ENCODE measurements around the gene ATP8A2. TPM values are rescaled to one million over a fixed set of nuclear protein-coding genes. Genes with fewer than 3 reads are reported as not detected.

The ATP8A2 gene
- total RNA-seq, 1 experiment from 2014 or later = 5.2 TPM

- Mint-ChIP-seq H3K9me3 (peaks cover 10% of the 10 kb centered on the region; the same call in 1 of the 2 replicates), H3K27ac (no peak overlapping the region)
- CTCF ChIA-PET = no interaction called here
Observed at GRCh38 chr13:25684491-25684890, 312.7 kb downstream of the ATP8A2 start.

More at GRCh38 chr13:25684491-25684890, 312.7 kb downstream of the ATP8A2 start:
- H3K36me3 Mint-ChIP-seq = no peaks in the 10 kb centered on the region
- DNase-seq (ENCODE audit: low spot score) (no peak), ATAC-seq (no peak)
- H3K4me1 Mint-ChIP-seq = no peaks in the 10 kb centered on the region
- no peak overlapping the region for H3K4me3 Mint-ChIP-seq
- TF ChIP-seq OVOL2 (CRISPR knock-in tag; IDR thresholded peaks at IDR 0.05; ENCODE audit: borderline replicate concordance) (no peak), ZNF263 (CRISPR knock-in tag; IDR thresholded peaks at IDR 0.05; ENCODE audit: low read depth) (no peak), HMGXB4 (CRISPR knock-in tag; IDR thresholded peaks at IDR 0.05) (no peak), MAX (CRISPR knock-in tag; IDR thresholded peaks at IDR 0.05) (no peak), ATF6 (CRISPR knock-in tag; IDR thresholded peaks at IDR 0.05) (no peak), ZNF671 (CRISPR knock-in tag; IDR thresholded peaks at IDR 0.05) (no peak), CTCF (IDR thresholded peaks at IDR 0.05) (no peak), ZNF138 (CRISPR knock-in tag; conservative IDR thresholded peaks at IDR 0.05) (no peak), FOXK1 (CRISPR knock-in tag; IDR thresholded peaks at IDR 0.05) (no peak), JAZF1 (CRISPR knock-in tag; IDR thresholded peaks at IDR 0.05) (no peak), ZNF219 (CRISPR knock-in tag; IDR thresholded peaks at IDR 0.05; ENCODE audit: borderline replicate concordance) (no peak), SP1 (CRISPR knock-in tag; conservative IDR thresholded peaks at IDR 0.05) (no peak), ZNF512 (CRISPR knock-in tag; IDR thresholded peaks at IDR 0.05; ENCODE audit: borderline replicate concordance) (no peak), E2F1 (CRISPR knock-in tag; IDR thresholded peaks at IDR 0.05) (no peak), RELA (CRISPR knock-in tag; IDR thresholded peaks at IDR 0.05; ENCODE audit: borderline replicate concordance) (no peak), USF1 (CRISPR knock-in tag; IDR thresholded peaks at IDR 0.05) (no peak), KAT7 (CRISPR knock-in tag; IDR thresholded peaks at IDR 0.05; ENCODE audit: borderline replicate concordance) (no peak), TP53 (CRISPR knock-in tag; IDR thresholded peaks at IDR 0.05) (no peak), ERG (CRISPR knock-in tag; IDR thresholded peaks at IDR 0.05) (no peak), CBFB (CRISPR knock-in tag; IDR thresholded peaks at IDR 0.05; ENCODE audit: low read depth) (no peak)
- POLR2A ChIA-PET = no interaction called here
- H3K27me3 Mint-ChIP-seq (ENCODE audit: low read depth) = no peaks in the 10 kb centered on the region

Data from WTC11 (cell line).